ENCODE measurements around the gene CAPN15.
"Not testable (repeated sequence)": the region's sequence is repeated elsewhere in the genome, so short reads cannot be mapped to it uniquely, and the experiment has no call there.

CAPN15 gene

GRCh38 chr16:592518-593306 lies 65.2 kb downstream of the CAPN15 start:
- DNase-seq (ENCODE audit: low read depth): no peak

- DNase-seq (ENCODE audit: low read depth): no peak
These were observed 65.9 kb downstream of the CAPN15 start for GRCh38 chr16:593406-593805.

- no peak for DNase-seq (ENCODE audit: low read depth)
These were observed 66.3 kb downstream of the CAPN15 start for GRCh38 chr16:593807-594206.

GRCh38 chr16:595094-595528 lies 67.6 kb downstream of the CAPN15 start:
- no peak for DNase-seq (ENCODE audit: low read depth)

- DNase-seq (ENCODE audit: low read depth): no peak
These were observed 68.6 kb downstream of the CAPN15 start for GRCh38 chr16:595942-596735.

GRCh38 chr16:596736-597060 lies 69.2 kb downstream of the CAPN15 start:
- DNase-seq (ENCODE audit: low read depth): no peak

- DNase-seq (ENCODE audit: low read depth): not testable (repeated sequence)
These were observed 70.1 kb downstream of the CAPN15 start for GRCh38 chr16:597655-598054.

GRCh38 chr16:598823-599739 lies 71.6 kb downstream of the CAPN15 start:
- no peak for DNase-seq (ENCODE audit: low read depth)

GRCh38 chr16:600781-601180 lies 73.3 kb downstream of the CAPN15 start:
- no peak for DNase-seq (ENCODE audit: low read depth)

GRCh38 chr16:603933-604332 lies 76.4 kb downstream of the CAPN15 start:
- no peak for DNase-seq (ENCODE audit: low read depth)

All from activated T-helper 1 cell treated with Interleukin-2 at 50 U/mL for 16 hours (primary cell).